Islet precursor cell (in vitro differentiated cells): ENCODE data around the gene EDA2R.
A peak's percentile ranks its signal among the peaks of the same experiment; 100 is the strongest.

Experiments
- DNase-seq: peaks from one replicate; pipeline ENCODE4 v3.0.0-alpha.2; 2018

EDA2R gene, protein sequence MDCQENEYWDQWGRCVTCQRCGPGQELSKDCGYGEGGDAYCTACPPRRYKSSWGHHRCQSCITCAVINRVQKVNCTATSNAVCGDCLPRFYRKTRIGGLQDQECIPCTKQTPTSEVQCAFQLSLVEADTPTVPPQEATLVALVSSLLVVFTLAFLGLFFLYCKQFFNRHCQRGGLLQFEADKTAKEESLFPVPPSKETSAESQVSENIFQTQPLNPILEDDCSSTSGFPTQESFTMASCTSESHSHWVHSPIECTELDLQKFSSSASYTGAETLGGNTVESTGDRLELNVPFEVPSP

GRCh38 chrX:66638591-66639500, at the start of gene EDA2R:
Gene EDA2R (minus strand): TSS chrX:66639078. CDS start chrX:66616020, 23,058 bp downstream.
- peak; percentile 91 for DNase-seq

- no peak for DNase-seq
Measured at GRCh38 chrX:66684196-66684595, 45.3 kb upstream of the EDA2R start.

DNA sequence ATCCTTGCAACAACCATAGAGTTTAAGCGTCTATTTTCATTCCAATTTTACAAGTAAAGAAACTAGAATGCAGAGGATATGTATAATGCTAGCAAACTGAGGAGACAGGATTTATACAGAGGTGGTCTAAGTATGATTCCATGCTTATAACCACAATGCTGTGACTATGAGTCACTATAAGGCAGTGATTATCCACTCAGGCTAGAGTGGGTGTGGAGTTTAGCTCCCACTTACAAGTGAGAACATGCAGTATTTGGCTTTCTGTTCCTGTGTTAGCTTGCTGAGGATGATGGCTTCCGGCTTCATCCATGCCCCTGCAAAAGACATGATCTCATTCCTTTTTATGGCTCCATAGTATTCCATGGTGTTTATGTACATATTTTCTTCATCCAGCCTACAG, 41.6 kb upstream of the EDA2R start:
- DNase-seq, result no peak

GRCh38 chrX:66677430-66677829, 38.6 kb upstream of the EDA2R start:
- no peak for DNase-seq

DNA sequence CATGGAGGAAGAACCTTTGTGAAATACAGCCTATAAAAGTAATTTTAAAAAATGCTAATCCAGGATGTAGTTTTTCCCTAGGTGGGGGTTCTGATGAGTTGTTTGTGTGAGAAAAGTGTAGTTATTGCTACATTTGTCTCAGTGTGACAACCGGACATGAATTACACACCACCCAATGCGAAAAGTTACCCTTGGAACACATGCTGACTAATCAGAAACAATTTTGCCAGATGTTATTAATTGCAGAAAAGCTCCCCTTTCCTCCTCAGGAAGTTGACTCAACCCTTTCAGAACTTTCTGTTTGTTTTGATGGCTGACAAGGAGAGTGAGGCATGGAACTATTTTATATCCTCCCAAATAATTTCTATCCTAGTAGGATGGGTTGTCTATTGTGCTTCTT, 38.1 kb upstream of the EDA2R start:
- DNase-seq, result no peak

DNA sequence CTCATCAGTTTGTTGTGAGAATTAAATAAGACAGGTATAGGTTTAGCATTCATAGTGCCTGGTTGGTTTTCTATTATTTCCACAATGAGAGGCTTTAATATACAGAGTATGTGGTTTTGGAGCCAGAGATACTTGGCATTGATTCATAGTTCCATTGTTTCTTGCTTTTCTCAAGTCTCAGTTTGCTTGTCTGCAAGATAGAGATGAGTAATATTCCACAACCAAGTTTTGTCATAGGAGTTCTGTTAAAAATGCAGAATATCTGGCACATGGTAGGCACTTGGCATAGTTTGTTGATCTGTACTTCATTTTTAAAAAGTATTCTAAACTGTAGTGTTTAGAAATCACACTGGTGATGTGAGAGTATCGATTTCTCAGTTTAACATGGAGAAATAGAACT, 37.5 kb upstream of the EDA2R start:
- no peak for DNase-seq

GRCh38 chrX:66675541-66675940, 36.7 kb upstream of the EDA2R start:
- DNase-seq, result no peak

DNA sequence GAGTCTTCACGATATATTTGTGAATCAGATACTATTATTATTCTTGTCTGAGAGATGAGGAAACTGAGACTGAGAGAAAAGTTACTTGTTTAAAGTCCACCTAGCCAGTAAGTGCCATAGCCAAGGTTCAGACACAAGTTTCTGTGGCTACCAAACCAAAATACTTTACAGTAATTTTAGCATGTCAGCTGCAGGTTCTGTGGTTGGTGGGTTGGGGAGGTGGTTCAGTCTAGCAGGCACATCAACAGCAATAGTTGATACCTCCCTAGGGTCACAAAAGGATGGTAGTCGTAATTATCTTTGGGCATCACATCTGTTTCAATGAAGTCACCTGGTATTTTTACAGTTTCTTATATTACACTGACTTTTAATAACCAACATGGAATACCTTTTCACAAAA, 35.6 kb upstream of the EDA2R start:
- DNase-seq, result no peak

DNA sequence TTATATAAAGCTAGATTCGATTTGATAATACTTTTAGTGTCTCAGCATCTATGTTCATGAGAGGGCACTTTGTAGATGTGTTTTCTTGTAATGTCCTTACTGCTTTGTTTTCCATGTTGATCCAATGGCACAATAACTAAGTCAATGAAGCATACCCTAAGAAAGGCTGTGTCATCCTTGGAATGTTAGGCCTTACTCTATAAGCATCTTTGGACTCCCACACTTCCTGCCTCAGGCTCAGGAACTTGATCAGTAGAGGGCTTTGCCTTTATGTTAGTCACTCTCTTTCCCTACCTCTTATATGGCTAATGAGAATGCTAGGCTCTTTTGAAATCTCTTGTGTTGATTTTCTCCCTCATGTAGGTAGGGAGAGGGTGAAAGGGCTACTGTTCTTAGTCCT, 33.2 kb upstream of the EDA2R start:
- DNase-seq, result no peak

DNA sequence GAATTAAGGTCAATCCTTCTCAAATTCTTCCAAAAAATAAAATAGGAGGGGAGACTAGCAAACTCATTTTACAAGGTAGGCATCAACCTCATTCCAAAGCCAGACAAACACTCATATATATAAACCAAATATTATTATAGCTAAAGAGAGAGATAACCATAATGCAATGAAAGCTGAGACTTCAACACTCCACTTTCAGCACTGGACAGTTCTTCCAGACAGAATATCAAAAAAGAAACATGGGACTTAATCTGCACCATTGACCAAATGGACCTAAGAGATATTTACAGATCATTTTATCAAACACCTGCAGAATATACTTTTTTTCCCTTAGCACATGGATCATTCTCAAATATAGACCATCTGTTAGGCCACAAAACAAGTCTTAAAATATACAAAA, 15.5 kb upstream of the EDA2R start:
- DNase-seq, result no peak

DNA sequence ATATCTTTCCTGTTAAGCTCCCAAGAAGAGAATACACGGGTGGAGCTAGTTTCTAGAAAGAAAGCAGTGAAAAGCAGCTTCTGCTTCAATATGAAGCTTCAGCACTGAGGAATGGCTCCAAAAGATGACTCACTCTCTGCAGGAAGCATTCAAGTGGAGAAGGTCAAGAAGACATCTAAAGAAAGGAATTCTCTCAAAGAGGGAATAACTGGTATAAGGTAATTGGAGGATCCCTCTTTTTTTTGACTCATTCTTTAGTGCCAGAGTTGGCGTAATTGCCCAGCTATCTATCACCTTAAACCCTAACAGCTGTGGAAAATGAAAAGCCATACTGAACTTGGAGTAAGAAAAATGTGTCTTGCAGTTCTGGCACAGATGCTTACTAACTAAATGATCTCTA, 3.5 kb downstream of the EDA2R start:
- DNase-seq, result no peak

DNA sequence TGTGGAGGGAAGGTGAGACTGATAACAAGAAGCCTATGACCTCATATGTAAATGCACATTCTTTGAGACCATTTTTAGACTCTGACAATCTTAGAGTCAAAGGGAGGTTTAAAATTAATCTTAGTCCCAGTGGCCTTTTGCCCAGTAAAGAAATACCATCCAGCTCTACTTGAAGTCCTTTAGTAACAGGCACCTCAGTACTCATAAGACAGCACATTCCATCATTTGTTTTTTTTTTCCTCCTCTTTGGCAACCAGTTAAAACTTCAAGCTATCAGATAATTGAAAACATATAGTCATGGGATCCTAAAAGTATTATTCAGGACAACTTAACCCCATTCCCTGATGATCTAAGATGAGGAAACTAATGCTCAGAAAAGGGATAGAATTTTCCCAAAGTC, 4.6 kb downstream of the EDA2R start:
- DNase-seq, result no peak

DNA sequence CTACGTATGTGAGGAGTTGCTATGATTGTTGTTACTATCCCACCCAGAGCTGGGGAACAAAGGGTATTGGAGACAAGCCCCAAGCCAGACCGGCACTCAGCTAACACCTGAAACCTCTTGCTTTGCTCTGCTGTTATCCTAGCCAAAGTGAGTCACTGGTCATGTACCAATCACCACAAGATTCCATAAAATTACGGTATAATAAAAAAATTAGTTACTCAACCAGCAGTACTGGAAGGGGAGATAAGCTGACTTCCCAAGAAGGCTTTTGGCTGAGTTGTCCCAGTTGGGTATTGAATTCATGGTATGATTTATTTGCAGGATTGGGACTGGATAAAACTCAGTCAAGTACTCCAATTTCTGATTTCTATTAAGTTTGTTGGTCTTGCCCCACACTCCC, 5.3 kb downstream of the EDA2R start:
- DNase-seq, result no peak

DNA sequence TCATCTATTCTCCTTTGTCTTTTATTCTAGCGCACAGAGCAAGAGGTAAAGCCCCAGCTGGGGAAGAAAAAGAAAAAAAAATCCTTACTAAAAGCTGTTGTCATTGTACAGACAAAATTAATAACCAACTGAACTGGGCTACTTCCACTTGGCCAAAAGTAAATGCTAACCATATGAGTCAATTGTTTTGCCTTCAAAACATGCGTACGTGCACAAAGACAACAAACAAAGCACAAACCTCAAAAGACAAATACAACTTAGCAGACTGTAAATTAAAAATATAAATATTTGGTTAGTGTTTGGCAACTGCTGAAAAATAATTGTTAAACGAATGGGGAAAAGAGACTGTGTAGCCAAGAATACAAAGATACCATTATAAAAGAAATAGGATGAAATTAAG, 5.9 kb downstream of the EDA2R start:
- DNase-seq, result no peak

DNA sequence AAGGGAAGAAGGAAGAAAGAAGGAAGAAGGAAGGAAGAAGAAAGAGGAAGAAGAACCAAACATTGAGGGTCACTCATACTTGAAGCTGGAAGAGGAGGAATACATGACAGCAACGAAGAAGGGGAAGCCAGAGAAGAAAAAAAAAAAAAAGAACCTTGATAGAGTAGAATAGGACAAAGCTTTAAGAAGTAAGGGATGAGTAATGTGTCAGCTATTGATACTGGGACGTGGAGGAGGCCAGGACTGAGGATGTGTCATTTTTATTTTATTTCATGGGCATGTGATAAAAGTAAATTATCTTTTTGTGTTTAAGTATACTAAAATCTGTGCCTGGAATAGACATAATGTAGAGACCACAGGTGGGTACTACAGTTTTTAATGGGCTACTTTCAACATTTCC, 6.4 kb downstream of the EDA2R start:
- DNase-seq, result no peak

DNA sequence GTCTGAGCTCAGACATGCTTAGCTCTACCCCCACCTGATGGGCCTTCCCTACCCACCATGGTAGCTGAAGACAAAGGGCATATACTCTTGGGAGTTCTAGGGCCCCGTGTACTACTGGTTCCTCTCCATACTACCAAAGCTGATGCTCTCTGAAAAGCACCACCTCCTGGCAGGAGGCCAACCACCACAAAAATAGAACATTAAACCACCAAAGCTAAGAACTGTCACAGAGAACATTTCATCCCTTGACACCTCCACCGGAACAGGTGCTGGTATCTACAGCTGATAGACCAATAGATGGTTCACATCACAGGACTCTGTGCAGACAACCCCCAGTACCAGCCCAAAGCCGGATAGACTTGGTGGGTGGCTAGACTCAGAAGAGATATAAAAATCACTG, 13.4 kb downstream of the EDA2R start:
- DNase-seq, result no peak

GRCh38 chrX:66622209-66622608, 16.7 kb downstream of the EDA2R start:
- no peak for DNase-seq

DNA sequence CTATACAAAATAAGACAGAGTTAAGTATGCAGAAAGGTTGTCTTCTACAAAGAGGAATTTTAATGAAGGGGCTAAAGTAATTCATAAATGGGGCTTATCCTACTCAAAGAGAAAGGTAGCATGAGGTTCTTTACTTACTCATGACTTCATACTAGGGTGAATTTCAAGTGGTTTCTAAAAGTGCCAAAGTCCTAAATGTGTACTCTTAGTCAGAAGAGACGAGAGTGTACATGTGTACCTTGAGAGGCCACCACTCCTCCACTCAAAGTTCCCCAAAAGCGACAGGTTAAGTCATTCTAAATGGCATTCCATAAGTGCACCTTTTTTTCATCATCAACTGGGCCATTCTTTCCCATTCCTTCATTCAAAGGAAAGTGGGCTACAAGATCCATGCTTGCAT, 21.9 kb downstream of the EDA2R start:
- DNase-seq, result no peak

DNA sequence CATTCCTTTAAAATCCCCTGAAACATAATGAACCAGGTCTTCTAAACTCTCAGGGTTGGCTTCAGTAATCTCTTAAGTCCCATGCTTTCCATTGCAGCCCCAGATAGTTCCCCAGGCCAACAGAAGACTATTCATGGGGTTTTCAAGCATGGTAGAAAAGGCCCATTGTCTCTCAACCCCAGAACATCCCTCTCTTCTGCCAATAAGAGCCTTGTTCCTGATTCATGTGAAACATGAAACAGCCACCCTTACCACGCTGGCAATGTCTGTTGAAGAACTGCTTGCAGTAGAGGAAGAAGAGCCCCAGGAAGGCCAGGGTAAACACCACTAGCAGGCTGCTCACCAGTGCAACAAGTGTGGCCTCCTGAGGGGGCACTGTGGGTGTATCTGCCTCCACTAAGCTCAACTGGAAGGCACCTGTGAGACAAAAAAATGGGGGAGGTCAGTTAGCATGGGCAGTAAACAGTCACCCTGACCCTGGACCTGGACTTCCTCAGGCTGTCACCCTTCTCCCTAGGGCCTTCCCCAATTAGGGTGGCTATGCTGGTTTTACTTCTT, 36.4 kb downstream of the EDA2R start:
- no peak for DNase-seq

DNA sequence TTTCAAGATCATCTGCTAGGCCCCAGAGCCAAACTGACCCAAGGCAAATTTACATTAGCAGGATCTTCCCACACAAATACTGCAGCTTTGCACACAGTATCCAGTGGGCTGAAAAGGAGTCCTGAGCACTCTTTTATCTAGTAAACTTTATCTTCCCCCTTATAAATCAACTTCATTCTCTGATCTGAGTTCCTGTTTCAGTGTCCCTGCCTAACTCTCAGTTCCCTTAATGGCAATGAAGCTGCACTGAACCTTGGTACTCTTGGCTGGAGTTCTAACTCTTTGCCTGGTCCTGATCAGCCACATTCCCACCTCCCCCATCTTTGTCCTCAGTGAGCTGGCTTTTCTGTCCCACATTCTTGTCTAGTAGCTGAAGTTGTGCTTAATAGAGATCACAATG, 37.4 kb downstream of the EDA2R start:
- DNase-seq, result no peak

DNA sequence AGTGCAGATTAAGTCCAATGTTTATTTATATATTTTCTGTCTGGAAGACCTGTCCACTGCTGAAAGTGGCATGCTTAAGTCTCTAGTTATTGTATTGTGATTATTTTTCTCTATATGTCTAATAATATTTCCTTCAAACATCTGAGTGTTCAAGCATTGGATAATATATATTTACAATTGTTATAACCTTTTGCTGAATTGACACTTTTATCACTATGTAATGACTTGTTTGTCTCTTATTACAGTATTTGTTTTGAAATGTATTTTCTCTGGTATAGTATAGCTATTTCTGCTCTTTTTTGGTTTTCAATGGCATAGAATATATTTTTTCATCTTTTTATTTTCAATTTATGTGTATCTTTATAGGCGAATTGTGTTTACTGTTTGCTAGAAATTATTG, 59.7 kb downstream of the EDA2R start:
- DNase-seq, result no peak

DNA sequence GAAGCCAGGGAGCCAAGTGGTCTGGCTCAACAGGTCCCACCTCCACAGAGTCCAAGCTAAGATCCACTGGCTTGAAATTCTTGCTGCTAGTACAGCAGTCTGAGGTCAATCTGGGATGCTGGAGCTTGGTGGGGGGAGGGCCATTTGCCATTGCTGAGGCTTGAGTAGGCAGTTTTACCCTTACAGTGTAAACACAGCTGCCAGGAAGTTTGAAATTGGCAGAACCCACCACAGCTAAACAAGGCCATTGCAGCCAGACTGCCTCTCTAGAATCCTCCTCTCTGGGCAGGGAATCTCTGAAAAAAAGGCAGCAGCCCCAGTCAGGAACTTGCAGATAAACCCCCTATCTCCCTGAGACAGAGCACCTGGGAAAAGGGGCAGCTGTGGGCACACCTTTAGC, 84.9 kb downstream of the EDA2R start:
- DNase-seq, result no peak

- no peak for DNase-seq
Measured at GRCh38 chrX:66547847-66548369, 91.0 kb downstream of the EDA2R start.
